ENCODE data around the gene FMNL2.
"Not testable (repeated sequence)": the region's sequence is repeated elsewhere in the genome, so short reads cannot be mapped to it uniquely, and the experiment has no call there.

FMNL2 gene

DNA sequence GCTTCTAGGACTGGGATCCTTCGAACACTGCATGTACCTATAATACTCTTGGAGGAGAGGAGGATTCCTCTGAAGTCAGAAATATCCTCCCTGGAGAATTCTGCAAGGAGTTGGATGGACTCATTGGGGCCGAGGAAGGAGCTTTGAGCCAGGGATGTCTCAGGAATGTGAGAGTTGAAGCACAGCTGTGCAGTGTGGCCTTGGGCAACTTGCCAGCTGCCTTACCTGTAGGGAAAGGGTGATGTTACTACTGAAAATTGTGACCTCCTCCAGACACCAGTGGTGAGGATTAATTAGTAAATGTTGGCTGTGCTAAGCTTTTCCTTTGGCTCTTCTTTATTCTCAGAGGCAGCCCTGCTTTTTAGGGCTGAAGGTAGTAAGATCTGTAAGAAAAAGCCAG is 41.4 kb downstream of the FMNL2 start:
- peak; percentile 25 for DNase-seq

DNA sequence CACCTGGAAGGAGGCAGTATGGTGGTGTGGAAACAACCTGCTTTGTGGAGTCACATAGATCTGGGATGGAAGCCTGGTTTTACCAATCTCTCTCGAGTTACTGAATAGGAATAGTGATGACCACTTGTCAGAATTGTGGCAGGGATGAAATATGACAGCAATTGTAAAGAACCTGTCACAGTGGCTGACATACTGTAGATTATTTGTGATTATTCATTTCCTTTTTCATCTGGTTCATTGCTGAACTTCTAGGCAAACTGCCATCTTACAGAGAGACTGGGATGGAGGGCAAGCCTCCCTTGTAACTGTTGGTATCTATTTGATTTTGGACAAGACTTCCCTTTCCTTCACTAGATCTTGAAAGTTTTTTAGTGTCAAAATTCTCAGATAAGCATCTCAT is 42.0 kb downstream of the FMNL2 start:
- no peak for DNase-seq

DNA sequence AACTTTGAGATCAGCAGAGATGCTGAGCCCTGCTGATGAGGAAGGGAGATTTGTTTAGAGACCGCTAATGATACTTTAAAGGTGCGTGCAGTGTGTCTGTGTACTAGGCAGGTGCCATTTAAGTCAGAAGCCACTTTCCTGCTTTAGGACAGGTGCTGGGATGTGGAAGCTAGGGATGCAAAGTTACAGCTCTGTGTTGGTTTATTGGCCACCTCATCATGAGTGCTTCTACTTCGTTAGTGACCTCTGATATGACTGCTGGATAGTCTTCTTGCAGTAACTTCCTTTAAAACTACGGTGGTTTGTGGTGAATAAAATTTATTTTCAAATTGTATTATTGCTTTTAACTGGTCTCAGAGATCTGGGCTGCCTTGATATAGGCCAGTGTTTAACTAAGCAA is 44.1 kb downstream of the FMNL2 start:
- no peak for DNase-seq

DNA sequence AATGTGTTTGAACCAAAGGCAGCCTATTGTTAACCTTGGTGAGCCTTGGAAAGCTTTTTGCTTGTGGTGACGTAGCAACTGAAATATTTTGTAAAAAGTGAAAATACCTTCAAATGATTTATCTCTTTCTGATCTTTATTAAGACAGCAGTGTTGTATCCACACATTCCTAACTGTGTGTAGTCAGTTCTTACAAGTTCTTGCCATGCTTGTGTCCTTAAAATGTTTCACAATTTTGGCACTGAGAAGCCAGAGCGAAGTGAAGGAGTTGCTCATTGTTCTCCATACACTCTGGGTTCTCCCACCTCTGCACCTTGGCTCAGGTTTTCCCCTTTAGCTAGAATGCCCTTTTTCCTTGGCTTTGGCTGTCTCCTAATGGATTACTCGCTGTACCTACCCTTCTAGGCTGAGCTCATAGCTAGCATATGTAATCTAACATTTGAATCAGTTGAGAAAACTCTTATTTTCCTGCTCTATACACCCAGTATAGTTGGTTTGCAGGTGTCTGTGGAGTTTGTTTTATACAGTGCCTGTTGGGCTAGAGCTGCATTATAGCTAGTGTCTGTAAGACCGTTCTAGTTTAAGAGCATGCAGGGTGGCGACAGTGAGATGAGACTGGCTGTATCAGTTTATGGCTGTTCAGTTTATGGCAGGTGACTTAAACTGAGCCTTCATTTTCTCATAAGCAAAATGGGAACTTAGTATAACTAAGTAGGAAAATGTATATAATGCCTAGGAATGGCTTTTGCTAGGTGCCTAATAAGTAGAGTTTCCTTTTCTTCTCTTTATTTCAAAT is 45.5 kb downstream of the FMNL2 start:
- DNase-seq = no peak

DNA sequence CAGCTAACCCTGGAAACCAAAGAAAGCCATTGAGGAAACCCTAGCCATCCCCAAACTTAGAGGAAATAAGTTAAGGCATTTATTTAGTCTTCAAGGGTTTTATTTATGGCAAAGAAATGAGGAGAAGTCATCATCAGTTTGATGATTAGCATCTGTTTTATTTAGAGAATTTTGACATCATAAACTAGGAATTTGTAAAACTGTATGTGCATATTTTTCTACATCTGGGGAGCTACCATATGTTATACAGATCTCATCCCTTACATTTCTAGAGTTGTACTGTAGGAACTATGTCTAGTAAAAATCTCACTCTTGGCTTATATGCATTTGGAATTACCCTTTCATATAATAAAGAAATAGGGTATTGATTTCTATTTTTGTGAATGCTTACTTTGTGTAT is 48.7 kb downstream of the FMNL2 start:
- DNase-seq = no peak

DNA sequence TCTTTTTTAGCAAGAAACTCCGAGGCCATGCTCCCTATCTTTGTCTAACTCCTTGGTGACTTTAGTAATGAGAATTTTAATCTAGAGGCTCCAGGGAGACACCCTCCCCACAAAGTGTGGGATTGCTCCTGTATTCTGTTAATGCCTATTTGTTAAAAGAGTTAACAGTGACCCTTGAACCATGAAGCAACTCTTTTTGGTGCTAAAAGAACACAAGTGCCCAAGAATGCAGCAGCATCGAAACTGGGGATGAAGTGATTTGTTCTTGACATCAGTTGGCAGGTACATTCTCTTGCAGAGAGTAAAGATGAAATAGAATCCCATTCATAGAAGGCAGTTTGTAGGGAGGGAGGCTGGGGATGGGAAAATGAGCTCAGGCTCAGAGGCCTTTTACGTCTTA is 50.0 kb downstream of the FMNL2 start:
- DNase-seq = no peak

DNA sequence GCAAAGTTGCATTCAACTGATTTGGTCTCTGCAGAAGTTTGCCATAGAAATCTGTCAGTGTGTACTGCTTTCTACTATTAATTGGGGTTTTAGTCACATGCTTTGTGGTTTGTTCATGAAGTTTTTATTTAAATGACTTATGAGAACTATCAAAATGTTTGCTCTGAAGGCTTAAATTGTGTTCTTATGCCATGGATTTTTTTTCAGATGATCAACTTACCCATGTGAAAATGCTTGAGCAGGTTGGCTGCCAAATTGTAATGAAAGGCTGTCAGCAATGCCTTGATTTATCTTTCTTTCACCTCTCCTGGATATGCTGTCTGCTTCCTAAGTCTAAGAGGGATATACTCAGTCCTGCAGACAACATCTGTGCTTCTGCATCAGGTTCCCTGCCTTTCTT is 50.7 kb downstream of the FMNL2 start:
- peak; percentile 41 for DNase-seq

DNA sequence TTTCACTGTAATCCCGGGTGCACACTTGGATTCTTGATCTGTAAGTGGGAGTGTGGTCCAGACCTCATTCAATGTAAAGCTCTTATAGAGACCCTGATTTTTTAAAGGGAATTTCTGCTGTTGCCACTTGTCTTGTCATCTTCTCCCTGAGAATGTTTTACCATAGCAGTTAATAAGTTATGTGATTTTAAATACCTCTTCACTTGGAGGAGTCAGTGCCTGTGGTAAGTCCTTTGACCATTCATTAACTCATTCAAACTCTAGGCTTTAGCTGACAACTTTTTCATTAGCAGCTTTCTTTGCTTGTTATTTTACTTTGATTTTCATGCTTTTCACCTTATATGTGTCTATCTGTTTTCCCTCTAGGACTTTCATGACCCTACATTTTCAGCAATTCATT is 51.3 kb downstream of the FMNL2 start:
- DNase-seq = no peak

DNA sequence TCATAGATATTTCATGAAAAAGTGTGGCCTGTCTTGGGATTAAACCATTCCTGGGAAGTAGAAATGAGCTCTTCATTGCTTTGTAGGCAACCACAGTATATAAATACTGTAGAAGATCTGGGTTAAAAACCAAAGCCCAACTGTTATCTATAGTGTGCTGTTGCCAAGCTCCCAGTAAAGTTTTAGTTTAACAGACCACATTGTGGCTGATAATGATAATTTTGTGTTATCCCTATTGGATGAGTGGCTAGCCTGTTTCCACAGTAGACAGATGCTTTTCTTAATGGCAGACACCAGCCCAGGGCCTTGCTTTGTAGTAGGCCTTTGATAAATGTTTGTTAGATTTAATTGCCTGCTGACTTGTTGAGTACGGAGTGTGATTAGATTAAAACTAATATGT is 52.1 kb downstream of the FMNL2 start:
- no peak for DNase-seq

DNA sequence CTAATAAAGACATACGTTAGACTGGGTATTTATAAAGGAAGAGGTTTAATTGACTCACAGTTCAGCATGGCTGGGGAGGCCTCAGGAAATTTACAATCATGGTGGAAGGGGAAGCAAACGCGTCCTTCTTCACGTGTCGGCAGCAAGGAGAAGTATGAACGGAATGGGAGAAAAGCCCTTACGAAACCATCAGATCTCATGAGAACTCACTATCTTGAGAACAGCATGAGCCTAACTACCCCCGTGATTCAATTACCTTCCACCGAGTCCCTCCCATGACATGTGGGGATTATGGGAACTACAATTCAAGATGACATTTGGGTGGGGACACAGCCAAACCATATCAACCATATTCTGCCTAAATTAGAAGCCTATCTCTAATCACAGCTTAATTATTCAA is 53.3 kb downstream of the FMNL2 start:
- not testable (repeated sequence) for DNase-seq

DNA sequence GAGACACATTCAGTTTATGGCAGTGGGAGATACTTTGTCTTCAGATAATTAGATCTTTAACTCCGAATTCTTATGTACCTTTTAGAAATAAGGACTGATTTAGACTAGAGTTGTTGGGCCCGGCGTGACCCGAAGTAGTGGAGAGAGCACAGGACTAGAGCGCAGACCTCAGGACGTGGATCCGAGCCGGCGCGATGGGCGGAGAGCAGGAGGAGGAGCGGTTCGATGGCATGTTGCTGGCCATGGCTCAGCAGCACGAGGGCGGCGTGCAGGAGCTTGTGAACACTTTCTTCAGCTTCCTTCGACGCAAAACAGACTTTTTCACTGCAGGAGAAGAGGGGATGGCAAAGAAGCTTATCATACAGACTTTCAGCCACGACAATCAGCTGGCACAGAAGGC is 54.5 kb downstream of the FMNL2 start:
- DNase-seq = no peak

DNA sequence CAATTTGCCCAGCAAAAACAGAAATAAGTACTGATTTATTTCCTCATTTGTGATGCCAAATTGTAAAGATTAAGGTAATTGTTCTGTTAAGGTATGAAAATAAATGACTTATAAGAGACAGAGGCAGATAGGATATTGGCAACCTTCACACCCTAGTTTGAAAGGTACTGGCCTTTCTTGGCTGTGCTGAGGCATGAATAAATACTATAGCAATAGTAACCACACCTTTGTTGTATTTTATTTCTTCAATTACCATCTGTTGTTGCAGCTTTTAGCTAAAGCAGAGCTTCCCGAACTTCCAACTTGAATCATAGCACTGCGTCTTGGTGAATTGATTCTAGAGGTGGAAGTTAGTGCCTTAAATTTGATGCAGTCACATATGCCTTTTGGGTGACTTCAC is 55.9 kb downstream of the FMNL2 start:
- no peak for DNase-seq

DNA sequence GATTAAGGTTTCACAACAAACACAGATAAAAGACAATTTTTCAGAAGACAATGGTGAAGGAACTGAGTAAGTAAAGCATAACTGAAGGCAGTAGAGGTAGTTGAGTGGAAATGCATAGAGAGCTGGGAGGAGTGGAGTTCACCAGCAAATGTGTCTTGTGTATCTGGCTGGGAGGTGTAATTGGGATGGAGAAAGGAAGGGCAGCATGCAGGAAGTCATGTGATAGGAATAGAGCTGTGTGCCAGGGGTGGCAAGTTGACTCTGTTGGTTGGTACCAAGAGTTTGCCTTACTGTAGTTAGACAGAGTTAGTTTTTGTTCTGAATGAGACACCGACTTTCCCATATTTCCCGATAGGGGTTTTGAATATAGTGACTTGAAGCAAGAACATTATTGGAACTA is 56.3 kb downstream of the FMNL2 start:
- no peak for DNase-seq

DNA sequence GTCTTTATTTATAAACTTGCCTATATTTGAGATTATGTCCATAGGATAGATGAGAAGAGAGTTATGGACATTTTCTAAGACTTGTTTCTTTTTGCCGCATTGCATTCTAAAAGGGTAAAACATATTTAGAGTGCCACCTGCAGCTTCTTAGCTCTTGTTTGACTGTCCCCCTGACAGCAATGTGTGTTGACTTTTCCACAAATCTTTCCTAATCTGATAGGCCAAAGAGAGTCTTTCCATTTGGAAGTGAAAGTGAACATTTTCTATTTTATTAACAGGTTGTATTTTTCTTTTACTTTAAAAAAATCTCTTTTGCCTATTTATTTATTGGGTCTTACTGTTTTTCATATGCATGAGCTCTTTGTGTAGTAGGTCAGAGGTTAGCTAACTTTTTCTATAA is 58.4 kb downstream of the FMNL2 start:
- DNase-seq = no peak

DNA sequence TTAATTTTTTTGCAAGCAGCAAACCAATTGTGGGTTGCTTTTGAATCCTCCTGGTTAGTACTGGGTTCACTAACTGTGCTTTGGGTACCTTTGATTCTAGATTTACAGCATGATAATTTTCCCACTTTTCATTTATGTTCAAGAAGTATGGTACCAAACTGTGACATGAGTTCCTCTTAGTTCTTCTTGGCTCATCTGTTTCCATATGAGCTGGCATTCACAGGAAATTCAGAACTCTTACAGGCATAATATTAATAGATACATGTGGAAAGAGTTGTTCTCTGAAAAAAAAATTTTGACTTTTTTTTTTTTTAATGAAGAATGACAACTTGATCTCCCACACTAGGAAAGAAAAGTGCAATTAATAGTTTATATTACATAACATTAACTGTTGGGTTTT is 59.4 kb downstream of the FMNL2 start:
- DNase-seq = no peak

DNA sequence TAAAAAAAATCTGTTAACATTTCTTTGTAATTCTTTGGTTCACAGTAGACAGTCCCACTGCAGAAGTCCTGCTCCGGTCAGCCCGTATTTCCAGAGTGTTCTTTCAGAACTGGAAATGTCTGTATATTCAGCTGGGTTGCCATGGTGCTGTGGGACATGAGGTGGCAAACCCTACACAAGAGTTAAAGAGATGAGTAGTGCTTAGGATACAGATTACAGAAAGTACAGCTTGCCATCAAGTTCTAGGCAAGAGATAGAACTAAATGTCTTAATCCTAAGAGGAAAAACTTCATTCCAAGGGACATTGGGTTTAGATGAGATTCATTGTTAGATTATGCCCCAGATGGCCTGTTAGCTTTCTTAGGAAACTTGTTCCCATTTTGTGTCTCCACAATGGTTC is 60.1 kb downstream of the FMNL2 start:
- no peak for DNase-seq

DNA sequence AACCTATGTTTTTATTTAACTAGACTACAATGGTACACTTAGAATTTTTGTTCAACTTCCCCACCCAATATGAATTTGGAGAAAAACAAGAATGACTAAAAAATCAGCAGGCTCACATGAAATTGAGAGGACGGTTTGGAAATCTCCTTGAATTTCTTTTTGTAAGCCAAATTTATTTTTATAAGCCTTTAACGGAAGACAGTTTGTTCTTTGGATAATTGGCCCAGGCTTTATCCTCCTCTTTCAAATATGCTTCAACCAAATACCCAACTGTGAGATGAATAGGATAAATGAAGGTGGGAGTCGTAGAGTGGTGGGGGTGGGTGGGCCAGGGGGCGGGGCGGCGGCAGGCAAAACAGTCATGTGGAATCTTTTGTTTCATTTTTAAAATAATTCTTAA is 60.6 kb downstream of the FMNL2 start:
- DNase-seq = no peak

DNA sequence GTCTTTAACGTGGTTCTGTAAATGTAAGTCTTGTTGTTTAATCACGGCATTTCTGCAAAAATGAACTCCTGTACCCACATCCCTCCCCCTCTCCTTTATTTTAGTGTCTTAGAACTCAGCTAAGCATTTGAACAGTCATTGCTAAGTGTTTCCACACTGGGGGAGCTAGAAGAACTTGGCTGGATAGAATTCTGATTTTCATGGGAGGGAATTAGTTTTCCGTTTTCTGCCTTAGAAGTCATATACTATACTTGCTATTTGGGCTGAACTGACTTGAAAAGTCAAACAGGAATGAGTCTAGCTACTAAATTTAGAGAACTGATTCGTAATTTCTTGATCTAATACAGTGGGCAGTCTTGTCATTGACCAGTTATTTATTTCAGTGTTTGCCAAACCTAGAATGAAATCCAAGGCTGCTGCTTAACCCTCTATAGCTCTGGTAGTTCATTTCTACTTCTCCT is 61.1 kb downstream of the FMNL2 start:
- DNase-seq = no peak

DNA sequence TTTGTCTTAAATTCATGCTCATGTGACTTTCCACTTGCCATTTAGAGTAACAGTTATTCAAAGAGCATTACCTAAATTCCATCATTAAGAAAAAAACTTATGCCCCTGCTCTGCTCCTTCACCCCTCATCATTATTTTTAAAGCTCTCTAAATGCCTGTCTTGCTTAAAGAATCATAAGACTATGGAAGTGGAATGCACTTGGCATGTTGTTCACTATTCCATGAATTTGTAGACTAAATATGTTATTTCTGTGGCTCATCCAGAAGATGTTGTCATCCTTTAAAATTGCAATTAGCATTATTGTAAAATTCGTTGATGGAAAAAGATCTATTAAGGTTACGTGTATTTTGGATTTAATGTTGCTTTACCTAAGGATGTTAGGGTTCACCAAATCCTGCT is 61.8 kb downstream of the FMNL2 start:
- no peak for DNase-seq

DNA sequence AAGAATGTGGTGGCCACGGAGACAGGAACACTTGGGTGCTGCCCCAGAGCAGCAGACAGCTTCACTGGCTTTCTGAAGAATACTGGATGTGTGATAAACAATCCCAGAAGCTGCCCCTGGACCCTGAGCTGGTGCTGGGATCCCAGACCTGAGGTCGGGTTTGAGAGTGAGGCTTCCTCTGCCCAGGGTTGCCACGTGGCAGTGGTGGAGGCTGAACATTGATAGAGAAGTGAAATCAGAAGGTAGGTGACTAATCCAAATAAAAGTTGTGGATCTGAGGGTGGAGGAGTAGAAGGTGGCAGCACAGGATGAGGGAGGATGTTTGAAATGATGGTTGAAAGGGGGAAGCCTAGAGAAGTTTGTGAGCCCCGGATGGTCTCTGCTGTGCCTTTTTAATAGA is 64.0 kb downstream of the FMNL2 start:
- DNase-seq = no peak

DNA sequence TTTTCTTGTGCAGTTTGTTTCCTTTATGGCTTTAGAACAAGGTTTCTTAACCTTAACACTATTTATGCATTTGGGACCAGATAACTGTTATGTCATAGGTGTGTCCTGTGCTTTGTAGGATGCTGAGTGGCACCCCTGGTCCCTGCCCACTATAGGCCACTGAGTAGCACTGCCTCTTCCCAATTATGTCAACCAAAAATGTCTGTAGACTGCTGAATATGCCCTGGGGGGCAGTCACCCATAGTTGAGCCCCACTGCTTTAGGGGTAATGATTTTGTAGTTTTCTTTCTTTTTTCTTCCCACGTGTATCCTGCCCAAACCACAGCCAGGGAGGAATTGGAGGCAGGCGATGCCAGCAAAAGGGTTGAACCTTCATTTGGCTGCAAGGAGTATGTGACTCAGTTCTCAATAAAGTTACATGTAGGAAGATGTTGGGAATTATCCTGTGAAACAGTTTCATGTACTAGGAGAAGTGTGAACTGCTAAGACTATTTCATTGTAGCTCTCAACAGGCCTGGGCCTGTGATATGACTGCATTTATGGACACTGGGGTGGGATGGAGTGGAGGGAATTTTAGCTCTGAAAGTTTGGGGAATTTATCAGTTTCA is 65.7 kb downstream of the FMNL2 start:
- no peak for DNase-seq

DNA sequence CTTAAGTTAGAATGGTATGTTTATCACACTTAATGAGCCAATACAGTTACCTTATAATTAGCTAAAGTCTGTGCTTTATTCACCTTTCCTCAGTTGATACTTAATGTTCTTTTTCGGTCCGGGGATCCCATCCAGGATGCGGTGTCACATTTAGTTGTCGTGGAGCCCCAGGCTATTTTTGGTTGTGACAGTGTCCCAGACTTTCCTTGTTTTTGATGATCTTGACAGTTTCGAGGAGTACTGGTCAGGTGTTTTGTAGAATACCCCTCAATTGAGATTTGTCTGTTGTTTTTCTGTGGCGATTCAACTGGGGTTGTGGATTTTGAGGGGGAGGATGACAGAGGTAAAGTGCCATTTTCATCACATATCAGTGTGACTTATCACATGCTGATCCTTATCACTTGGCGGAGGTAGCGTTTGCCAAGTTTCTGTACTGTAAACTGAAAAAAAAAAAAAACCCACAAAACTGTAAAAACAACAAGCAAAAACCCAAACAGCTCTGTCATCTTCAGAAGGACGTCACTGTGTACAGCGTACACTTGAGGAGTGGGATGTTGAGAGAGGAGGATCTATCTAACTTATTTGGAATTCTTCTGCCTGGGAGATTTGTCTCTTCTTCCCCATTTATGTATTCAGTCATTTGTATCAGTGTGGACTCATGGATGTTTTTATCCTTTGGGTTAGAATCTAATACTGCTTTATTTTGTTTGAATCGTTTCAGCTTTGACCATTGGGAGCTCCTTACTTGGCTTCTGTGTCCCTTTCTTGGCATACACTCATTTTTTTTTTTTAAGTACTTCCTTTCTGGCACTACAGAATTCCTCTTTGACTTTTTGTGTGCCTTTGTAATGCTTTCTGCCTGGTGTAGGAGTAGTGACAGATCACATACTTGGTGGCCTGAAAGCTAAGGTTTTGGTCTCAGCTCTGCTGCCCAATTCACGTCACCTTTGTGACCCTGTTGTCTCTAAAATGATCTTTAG is 68.1 kb downstream of the FMNL2 start:
- DNase-seq = no peak

DNA sequence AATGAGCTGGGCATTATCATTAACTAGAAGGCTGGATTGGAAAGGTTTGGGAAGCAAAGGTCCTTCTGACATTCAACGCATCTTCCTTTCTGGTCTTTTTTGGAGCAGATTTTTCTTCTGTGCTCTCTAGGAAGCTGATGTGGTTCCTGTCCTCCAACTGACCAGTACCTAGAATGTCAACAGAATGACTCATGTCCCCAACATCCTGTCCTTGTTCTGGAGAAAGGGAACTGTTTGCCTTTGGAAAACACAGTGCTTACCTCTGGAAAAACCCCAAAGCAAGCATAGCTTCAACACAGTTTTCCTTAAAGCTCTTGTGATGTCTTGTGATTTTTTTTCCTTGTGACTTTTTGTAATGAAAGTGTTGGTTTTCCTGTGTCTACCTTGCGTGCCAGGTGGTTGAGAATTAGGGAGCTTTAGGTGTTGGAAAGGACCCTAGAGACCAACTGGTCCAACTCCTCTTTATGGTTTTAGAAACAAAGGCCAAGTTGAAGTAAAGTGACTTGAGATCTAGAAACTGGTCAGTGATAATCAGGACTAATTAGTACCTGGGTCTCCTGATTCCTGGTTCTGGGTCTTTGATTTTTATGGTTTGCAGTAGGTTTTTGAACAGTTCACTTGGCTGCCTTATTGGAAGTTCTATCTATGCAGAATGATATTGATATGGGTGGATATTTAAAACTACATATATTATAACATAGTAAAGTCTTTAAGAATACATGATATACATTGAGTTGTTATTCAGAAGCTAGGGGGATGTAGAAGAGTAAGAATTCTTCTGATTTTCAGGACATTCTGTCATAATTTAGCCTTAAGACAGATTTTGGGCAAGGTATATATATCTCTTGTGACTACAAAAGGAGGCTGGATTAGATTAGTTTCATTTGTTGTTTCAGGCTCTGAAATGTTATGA is 70.5 kb downstream of the FMNL2 start:
- DNase-seq = no peak
